ENCODE data around the gene MDN1. TPM values are rescaled to one million over a fixed set of nuclear protein-coding genes. Genes with fewer than 3 reads are reported as not detected.

MDN1 gene
- total and polyA plus RNA-seq, 2 of the 4 experiments (the other 2 are of a cell fraction): 7.7 to 26.7 TPM

DNA sequence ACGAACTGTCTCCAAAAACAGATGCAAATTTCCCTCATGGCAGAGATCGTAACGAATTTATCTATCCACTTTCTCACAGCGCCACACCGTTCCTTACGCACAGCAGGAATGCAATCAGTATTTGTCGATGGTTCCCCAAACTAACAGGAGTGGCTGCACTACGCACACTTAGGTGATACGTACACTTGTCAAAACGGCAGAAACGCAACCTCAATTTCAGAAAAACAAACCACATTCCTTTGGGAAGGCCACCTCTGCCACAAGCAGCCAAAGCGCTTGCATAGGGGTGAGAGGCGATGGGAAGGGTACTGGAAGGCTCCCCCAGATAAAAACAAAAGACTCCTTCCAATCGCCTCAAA lies 638 bp downstream of the MDN1 start:
- no TSS peak for BruUV-seq (replicated peaks)

More for the DNA sequence above, 638 bp downstream of the MDN1 start:
- ChIA-PET CTCF (interaction anchor here (0.6 kb wide), 1 partner anchor 28 kb away, joined by 4 read pairs; no protein-coding TSS in a partner anchor), POLR2A (ENCODE audit: unreplicated experiment) (no interaction called here)
- Histone ChIP-seq H3K4me2 (ENCODE audit: low read depth, low read length) (peak overlapping the region; percentile 87), H3K27ac (ENCODE audit: insufficient read depth, low read length) (peak overlapping the region; percentile 23; the same call in 1 of the 2 replicates), H3K36me3 (ENCODE audit: control insufficient read depth, insufficient read depth, low read length) (no peaks in the 10 kb centered on the region), H2AK9ac (replicated peaks; ENCODE audit: low read depth, low read length, poor library complexity) (peak overlapping the region; percentile 92), H2BK120ac (ENCODE audit: low read depth, low read length) (no peak overlapping the region), H3K4me1 (ENCODE audit: control insufficient read depth, insufficient read depth, low read length) (no peaks in the 10 kb centered on the region), H3K4ac (ENCODE audit: low read depth, low read length) (0 out of 2 replicates have a peak overlapping the region, but pooled peaks have one; percentile 14), H3K18ac (ENCODE audit: low read depth, low read length) (no peak overlapping the region), H3K9ac (ENCODE audit: low read depth, low read length) (peak overlapping the region; percentile 59), H3K23ac (ENCODE audit: low read depth, low read length) (peak overlapping the region; percentile 47), H3K79me1 (ENCODE audit: low read depth in 1 of 2, low read length in 2 of 2) (peaks cover 25 to 34% of the 10 kb centered on the region in 2 experiments), H4K5ac (ENCODE audit: low read depth, low read length) (no peak overlapping the region), H3K56ac (ENCODE audit: extremely low read depth, insufficient read depth, low read length) (no peak overlapping the region), H2BK20ac (ENCODE audit: low read depth, low read length) (no peak overlapping the region), H2BK15ac (ENCODE audit: low read depth, low read length) (no peak overlapping the region), H4K8ac (ENCODE audit: low read depth in 2 of 2, low read length in 2 of 2) (peak overlapping the region in 1 of 2 experiments; percentile 76; a peak in 2 of 4 replicates), H2AFZ (replicated peaks; ENCODE audit: low read length, poor library complexity) (peak overlapping the region; percentile 100), H3K9me3 (ENCODE audit: control insufficient read depth, insufficient read depth, low read length) (no peaks in the 10 kb centered on the region), H2BK5ac (ENCODE audit: low read depth, low read length, poor library complexity, severe bottlenecking) (no peak overlapping the region), H2AK5ac (ENCODE audit: low read depth, low read length) (peak overlapping the region; percentile 68; the same call in 1 of the 2 replicates), H3K14ac (replicated peaks; ENCODE audit: low read depth, low read length) (peak overlapping the region; percentile 34; the same call in 1 of the 2 replicates), H4K91ac (ENCODE audit: insufficient read depth, low read depth, low read length) (peak overlapping the region; percentile 19; the same call in 1 of the 2 replicates), H3K4me3 (ENCODE audit: insufficient read depth, low read depth, low read length) (peak overlapping the region; percentile 64), H4K20me1 (ENCODE audit: insufficient read depth, low read length) (peaks cover 11% of the 10 kb centered on the region), H3K27me3 (ENCODE audit: control insufficient read depth, insufficient read depth, low read length) (no peaks in the 10 kb centered on the region), H3K9me1 (ENCODE audit: insufficient read depth, low read length) (peaks cover 9% of the 10 kb centered on the region)
- dilution Hi-C loops (cut with HindIII; ENCODE audit: low sequenced_read_pairs, unreplicated experiment): no loop called here
- TF ChIP-seq NFE2L2 (IDR thresholded peaks at IDR 0.05; ENCODE audit: low read depth, low read length) (no peak), MXI1 (IDR thresholded peaks at IDR 0.05; ENCODE audit: borderline replicate concordance, low read depth, low read length) (no peak), FOS (IDR thresholded peaks at IDR 0.05; ENCODE audit: low read depth, low read length) (no peak), CHD1 (IDR thresholded peaks at IDR 0.05; ENCODE audit: low read depth, low read length) (no peak), RCOR1 (IDR thresholded peaks at IDR 0.05; ENCODE audit: insufficient replicate concordance, low read length) (no peak), MAZ (IDR thresholded peaks at IDR 0.05; ENCODE audit: borderline replicate concordance, low read depth, low read length) (no peak), POLR2A (IDR thresholded peaks at IDR 0.05; ENCODE audit: low read depth, low read length) (no peak), BHLHE40 (IDR thresholded peaks at IDR 0.05; ENCODE audit: low read depth, low read length) (no peak), MAFK (IDR thresholded peaks at IDR 0.05; ENCODE audit: low read depth, low read length) (no peak), RAD21 (IDR thresholded peaks at IDR 0.05; ENCODE audit: low read length) (no peak), CEBPB (IDR thresholded peaks at IDR 0.05; ENCODE audit: low read depth, low read length) (no peak), SMC3 (IDR thresholded peaks at IDR 0.05; ENCODE audit: low read depth, low read length) (no peak), RFX5 (IDR thresholded peaks at IDR 0.05; ENCODE audit: low read depth, low read length) (no peak)
- TF ChIP-seq, protein P1, sequence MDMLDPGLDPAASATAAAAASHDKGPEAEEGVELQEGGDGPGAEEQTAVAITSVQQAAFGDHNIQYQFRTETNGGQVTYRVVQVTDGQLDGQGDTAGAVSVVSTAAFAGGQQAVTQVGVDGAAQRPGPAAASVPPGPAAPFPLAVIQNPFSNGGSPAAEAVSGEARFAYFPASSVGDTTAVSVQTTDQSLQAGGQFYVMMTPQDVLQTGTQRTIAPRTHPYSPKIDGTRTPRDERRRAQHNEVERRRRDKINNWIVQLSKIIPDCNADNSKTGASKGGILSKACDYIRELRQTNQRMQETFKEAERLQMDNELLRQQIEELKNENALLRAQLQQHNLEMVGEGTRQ (IDR thresholded peaks at IDR 0.05; ENCODE audit: low read depth, low read length): no peak
- TF ChIP-seq, protein P2, sequence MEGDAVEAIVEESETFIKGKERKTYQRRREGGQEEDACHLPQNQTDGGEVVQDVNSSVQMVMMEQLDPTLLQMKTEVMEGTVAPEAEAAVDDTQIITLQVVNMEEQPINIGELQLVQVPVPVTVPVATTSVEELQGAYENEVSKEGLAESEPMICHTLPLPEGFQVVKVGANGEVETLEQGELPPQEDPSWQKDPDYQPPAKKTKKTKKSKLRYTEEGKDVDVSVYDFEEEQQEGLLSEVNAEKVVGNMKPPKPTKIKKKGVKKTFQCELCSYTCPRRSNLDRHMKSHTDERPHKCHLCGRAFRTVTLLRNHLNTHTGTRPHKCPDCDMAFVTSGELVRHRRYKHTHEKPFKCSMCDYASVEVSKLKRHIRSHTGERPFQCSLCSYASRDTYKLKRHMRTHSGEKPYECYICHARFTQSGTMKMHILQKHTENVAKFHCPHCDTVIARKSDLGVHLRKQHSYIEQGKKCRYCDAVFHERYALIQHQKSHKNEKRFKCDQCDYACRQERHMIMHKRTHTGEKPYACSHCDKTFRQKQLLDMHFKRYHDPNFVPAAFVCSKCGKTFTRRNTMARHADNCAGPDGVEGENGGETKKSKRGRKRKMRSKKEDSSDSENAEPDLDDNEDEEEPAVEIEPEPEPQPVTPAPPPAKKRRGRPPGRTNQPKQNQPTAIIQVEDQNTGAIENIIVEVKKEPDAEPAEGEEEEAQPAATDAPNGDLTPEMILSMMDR (conservative IDR thresholded peaks at IDR 0.05; ENCODE audit: low read depth, low read length): no peak
- TF ChIP-seq, protein P3, sequence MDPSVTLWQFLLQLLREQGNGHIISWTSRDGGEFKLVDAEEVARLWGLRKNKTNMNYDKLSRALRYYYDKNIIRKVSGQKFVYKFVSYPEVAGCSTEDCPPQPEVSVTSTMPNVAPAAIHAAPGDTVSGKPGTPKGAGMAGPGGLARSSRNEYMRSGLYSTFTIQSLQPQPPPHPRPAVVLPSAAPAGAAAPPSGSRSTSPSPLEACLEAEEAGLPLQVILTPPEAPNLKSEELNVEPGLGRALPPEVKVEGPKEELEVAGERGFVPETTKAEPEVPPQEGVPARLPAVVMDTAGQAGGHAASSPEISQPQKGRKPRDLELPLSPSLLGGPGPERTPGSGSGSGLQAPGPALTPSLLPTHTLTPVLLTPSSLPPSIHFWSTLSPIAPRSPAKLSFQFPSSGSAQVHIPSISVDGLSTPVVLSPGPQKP (IDR thresholded peaks at IDR 0.05; ENCODE audit: borderline replicate concordance, low read depth, low read length): no peak
- in situ Hi-C loops (cut with MboI; ENCODE audit: low sequenced_read_pairs): no loop called here
- ATAC-seq (ENCODE audit: low read depth) (peak; percentile 15; the same call in 1 of the 2 replicates), DNase-seq (peak; percentile 30)
- WGBS, 2 experiments (ENCODE audit: extremely low coverage in 2 of 2, insufficient read length in 1 of 2): no CpG with 5 or more reads among the region's 14 CpGs
- intact Hi-C loops (cut with micrococcal nuclease): no loop called here
